GM12874 (cell line): ENCODE results near the gene PML.

ENCODE experiments used
- CTCF ChIP-seq: IDR thresholded peaks from 2 replicates; pipeline ENCODE4 v1.5.1; 2011; ENCODE audit warnings: low read depth, mild to moderate bottlenecking, control low read depth, low read length, moderate library complexity; ENCODE audit not compliant: insufficient read depth

The PML gene

GRCh38 chr15:74036271-74037170 lies 42.0 kb downstream of the PML start:
- TF ChIP-seq CTCF, result no peak

GRCh38 chr15:74037171-74038117 lies 42.9 kb downstream of the PML start:
- no peak for TF ChIP-seq CTCF

- no peak for TF ChIP-seq CTCF
Measured at GRCh38 chr15:74038707-74039655, 44.5 kb downstream of the PML start.

- TF ChIP-seq CTCF, result no peak
Measured at GRCh38 chr15:74039656-74040010, 45.1 kb downstream of the PML start.

GRCh38 chr15:74040109-74040850 lies 45.8 kb downstream of the PML start:
- TF ChIP-seq CTCF, result no peak

GRCh38 chr15:74041311-74041756 lies 46.8 kb downstream of the PML start:
- no peak for TF ChIP-seq CTCF
